ENCODE results near the gene AGBL4. TPM values are rescaled to one million over a fixed set of nuclear protein-coding genes. Genes with fewer than 3 reads are reported as not detected.
A peak's percentile ranks its signal among the peaks of the same experiment; 100 is the strongest.

AGBL4 gene
- total and polyA plus RNA-seq, 7 donors, result 0.09 to 0.36 (median 0.16) TPM; not detected in 4

GRCh38 chr1:48875552-48876329 lies 1148.0 kb downstream of the AGBL4 start:
- WGBS, 2 donors, result 74 to 82% methylated on average over 8 of the region's 8 CpGs
- H3K9me3 ChIP-seq, result no peaks in the 10 kb centered on the region
- TF ChIP-seq POLR2A (IDR thresholded peaks at IDR 0.05) (no peak), EP300 (IDR thresholded peaks at IDR 0.05) (no peak), POLR2AphosphoS5 (IDR thresholded peaks at IDR 0.05) (no peak), CTCF (IDR thresholded peaks at IDR 0.05) (no peak)
- peaks cover 0 to 27% (median 12%) of the 10 kb centered on the region in 4 donors for H3K4me1 ChIP-seq
- H3K27me3 ChIP-seq, result no peaks in the 10 kb centered on the region
- intact Hi-C loops (cut with DNase I), result no loop called here
- no peaks in the 10 kb centered on the region for H3K36me3 ChIP-seq
- H3K27ac ChIP-seq, result peak overlapping the region in 2 of 4 donors; percentile 8 to 41
- no peak for DNase-seq
- no peak overlapping the region for H3K4me3 ChIP-seq

- TF ChIP-seq EP300 (IDR thresholded peaks at IDR 0.05) (no peak), CTCF (IDR thresholded peaks at IDR 0.05) (no peak), POLR2A (IDR thresholded peaks at IDR 0.05) (no peak), POLR2AphosphoS5 (IDR thresholded peaks at IDR 0.05) (no peak)
- H3K4me1 ChIP-seq, result peaks cover 0 to 30% (median 12%) of the 10 kb centered on the region in 4 donors
- no peaks in the 10 kb centered on the region for H3K9me3 ChIP-seq
- DNase-seq, result no peak
- H3K4me3 ChIP-seq, result no peak overlapping the region
- WGBS, 2 donors, result 88% methylated on average over 4 of the region's 4 CpGs
- H3K36me3 ChIP-seq, result no peaks in the 10 kb centered on the region
- intact Hi-C loops (cut with DNase I), result no loop called here
- H3K27ac ChIP-seq, result no peak overlapping the region
- no peaks in the 10 kb centered on the region for H3K27me3 ChIP-seq
These were observed 1149.8 kb downstream of the AGBL4 start for GRCh38 chr1:48873944-48874343.

GRCh38 chr1:48870596-48870995 lies 1153.2 kb downstream of the AGBL4 start:
- no peaks in the 10 kb centered on the region for H3K36me3 ChIP-seq
- H3K27me3 ChIP-seq, result no peaks in the 10 kb centered on the region
- TF ChIP-seq EP300 (IDR thresholded peaks at IDR 0.05), result no peak
- no peak for TF ChIP-seq CTCF (IDR thresholded peaks at IDR 0.05)
- no peak for TF ChIP-seq POLR2AphosphoS5 (IDR thresholded peaks at IDR 0.05)
- WGBS, 2 donors, result 8 to 25% methylated on average over 3 of the region's 3 CpGs
- DNase-seq, result no peak
- intact Hi-C loops (cut with DNase I), result no loop called here
- peaks cover 0 to 11% (median 0%) of the 10 kb centered on the region in 4 donors for H3K4me1 ChIP-seq
- H3K27ac ChIP-seq, result no peak overlapping the region
- no peak overlapping the region for H3K4me3 ChIP-seq
- H3K9me3 ChIP-seq, result no peaks in the 10 kb centered on the region

DNA sequence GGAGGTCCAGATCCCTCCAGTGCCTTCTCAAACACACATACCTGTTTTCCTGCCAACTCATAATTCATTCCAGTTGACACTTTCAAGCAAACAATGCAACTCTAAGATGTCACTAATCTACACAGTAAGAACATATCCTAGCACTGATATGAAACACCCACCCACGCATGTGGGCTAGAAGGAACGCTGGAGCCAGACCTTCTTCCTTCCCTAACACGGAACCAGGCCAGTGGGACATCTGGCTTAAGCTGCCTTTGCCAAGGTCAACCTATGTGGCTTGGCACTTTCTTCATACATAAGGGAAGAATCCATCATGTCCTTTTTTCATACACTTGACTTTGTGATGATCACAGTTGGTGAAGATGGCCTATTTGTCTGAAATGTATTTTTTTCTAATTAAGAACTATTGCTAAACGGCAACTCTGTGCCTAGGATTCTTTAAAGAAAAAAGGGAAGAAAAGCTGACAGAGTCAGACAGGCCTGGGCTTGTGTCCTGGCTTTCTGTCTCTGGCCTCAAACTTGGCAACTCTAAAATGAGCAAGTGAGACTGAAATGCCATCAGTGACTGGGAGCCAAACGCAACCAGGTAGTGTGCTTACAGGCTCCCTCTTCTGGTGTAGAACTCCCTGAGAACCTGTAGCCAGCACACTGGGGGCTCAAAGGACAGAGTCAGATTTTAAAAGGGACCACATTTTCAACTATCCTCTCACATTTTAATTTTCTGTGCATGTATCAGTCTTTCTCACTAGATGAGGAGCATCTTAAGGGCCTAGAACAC lies 1154.4 kb downstream of the AGBL4 start:
- intact Hi-C loops (cut with DNase I), result no loop called here
- Histone ChIP-seq H3K27ac (no peak overlapping the region), H3K4me3 (no peak overlapping the region), H3K4me1 (peaks cover 0 to 8% (median 0%) of the 10 kb centered on the region in 4 donors), H3K36me3 (no peaks in the 10 kb centered on the region), H3K27me3 (no peaks in the 10 kb centered on the region), H3K9me3 (no peaks in the 10 kb centered on the region)
- TF ChIP-seq POLR2AphosphoS5 (IDR thresholded peaks at IDR 0.05), result no peak
- TF ChIP-seq EP300 (IDR thresholded peaks at IDR 0.05), result no peak
- TF ChIP-seq CTCF (IDR thresholded peaks at IDR 0.05), result no peak
- TF ChIP-seq POLR2A (IDR thresholded peaks at IDR 0.05), result no peak
- no peak for DNase-seq
- WGBS, 2 donors, result 84 to 90% methylated on average over 5 of the region's 5 CpGs
